ENCODE measurements around the gene ENC1. TPM values are rescaled to one million over a fixed set of nuclear protein-coding genes. Genes with fewer than 3 reads are reported as not detected.

Gene ENC1
- polyA plus RNA-seq, 1 of the 3 experiments (the other 2 are of a cell fraction): 20.3 TPM

GRCh38 chr5:74596927-74597326, 43.6 kb downstream of the ENC1 start:
- Histone ChIP-seq H4K20me1 (ENCODE audit: insufficient read depth) (no peaks in the 10 kb centered on the region), H3K9me2 (no peaks in the 10 kb centered on the region), H3F3A (replicated peaks; ENCODE audit: insufficient read depth) (peaks cover 5% of the 10 kb centered on the region), H3K79me2 (ENCODE audit: insufficient read depth) (no peaks in the 10 kb centered on the region), H3K9me3 (no peaks in the 10 kb centered on the region), H3K36me3 (replicated peaks in 1 of 2; ENCODE audit: control insufficient read depth in 1 of 2, insufficient read depth in 2 of 2, low read length in 1 of 2) (no peaks in the 10 kb centered on the region), H3K4me1 (ENCODE audit: control insufficient read depth in 1 of 2, insufficient read depth in 2 of 2, low read depth in 1 of 2, low read length in 1 of 2) (peaks cover 0 to 7% of the 10 kb centered on the region in 2 experiments; a peak in 2 of 4 replicates), H2AFZ (ENCODE audit: low read depth) (no peak overlapping the region), H3K4me2 (no peak overlapping the region), H3K4me3 (ENCODE audit: low read depth in 2 of 2, low read length in 1 of 2) (no peak overlapping the region), H3K27ac (ENCODE audit: low read depth in 2 of 2, low read length in 1 of 2) (no peak overlapping the region), H3K27me3 (ENCODE audit: insufficient read depth) (no peaks in the 10 kb centered on the region), H3K9ac (no peak overlapping the region)
- CTCF ChIA-PET: no interaction called here
- POLR2A ChIA-PET: no interaction called here
- no peak for DNase-seq
- TF ChIP-seq FOXJ3 (CRISPR knock-in tag; IDR thresholded peaks at IDR 0.05) (no peak), CHD2 (IDR thresholded peaks at IDR 0.05; ENCODE audit: low read length, partially characterized antibody) (no peak), IRF3 (IDR thresholded peaks at IDR 0.05; ENCODE audit: low read depth, low read length) (no peak), MXI1 (IDR thresholded peaks at IDR 0.05; ENCODE audit: low read depth, low read length) (no peak), ELF1 (IDR thresholded peaks at IDR 0.05) (no peak), PBX3 (IDR thresholded peaks at IDR 0.05) (no peak), GABPA (IDR thresholded peaks at IDR 0.05; ENCODE audit: low read depth) (no peak), TCF12 (IDR thresholded peaks at IDR 0.05) (no peak)
- 77% methylated on average over 6 of the region's 6 CpGs for WGBS (ENCODE audit: low lambda C conversion rate)

- ChIA-PET CTCF (interaction anchor here (0.7 kb wide), 1 partner anchor 288 kb away, joined by 3 read pairs; no protein-coding TSS in a partner anchor), POLR2A (no interaction called here)
- H3K4me2 ChIP-seq: no peak overlapping the region
- no peak overlapping the region for H3K9ac ChIP-seq
- no peak overlapping the region for H3K4me3 ChIP-seq (ENCODE audit: low read depth in 2 of 2, low read length in 1 of 2)
- peaks cover 5% of the 10 kb centered on the region for H3F3A ChIP-seq (replicated peaks; ENCODE audit: insufficient read depth)
- H4K20me1 ChIP-seq (ENCODE audit: insufficient read depth): no peaks in the 10 kb centered on the region
- H3K27me3 ChIP-seq (ENCODE audit: insufficient read depth): no peaks in the 10 kb centered on the region
- H3K9me2 ChIP-seq: no peaks in the 10 kb centered on the region
- WGBS (ENCODE audit: low lambda C conversion rate): 68% methylated on average over 4 of the region's 4 CpGs
- peak overlapping the region in 1 of 2 experiments; percentile 51; a peak in 2 of 4 replicates for H3K27ac ChIP-seq (ENCODE audit: low read depth in 2 of 2, low read length in 1 of 2)
- H3K4me1 ChIP-seq (ENCODE audit: control insufficient read depth in 1 of 2, insufficient read depth in 2 of 2, low read depth in 1 of 2, low read length in 1 of 2): peaks cover 0 to 7% of the 10 kb centered on the region in 2 experiments; a peak in 2 of 4 replicates
- H2AFZ ChIP-seq (ENCODE audit: low read depth): peak overlapping the region; percentile 71; the same call in 1 of the 2 replicates
- H3K79me2 ChIP-seq (ENCODE audit: insufficient read depth): no peaks in the 10 kb centered on the region
- no peaks in the 10 kb centered on the region for H3K36me3 ChIP-seq (replicated peaks in 1 of 2; ENCODE audit: control insufficient read depth in 1 of 2, insufficient read depth in 2 of 2, low read length in 1 of 2)
- H3K9me3 ChIP-seq: no peaks in the 10 kb centered on the region
- no peak for DNase-seq
- TF ChIP-seq JUND (IDR thresholded peaks at IDR 0.05): no peak
- no peak for TF ChIP-seq SIN3A (IDR thresholded peaks at IDR 0.05; ENCODE audit: borderline replicate concordance, low read depth, low read length)
- no peak for TF ChIP-seq REST (IDR thresholded peaks at IDR 0.05; ENCODE audit: low read depth, low read length)
- TF ChIP-seq ZBTB33 (IDR thresholded peaks at IDR 0.05; ENCODE audit: borderline replicate concordance, low read depth): no peak
- TF ChIP-seq USF2 (IDR thresholded peaks at IDR 0.05; ENCODE audit: borderline replicate concordance, low read depth, low read length): no peak
- no peak for TF ChIP-seq ELF1 (IDR thresholded peaks at IDR 0.05)
- TF ChIP-seq POLR2AphosphoS5 (IDR thresholded peaks at IDR 0.05; ENCODE audit: low read depth, low read length): no peak
- no peak for TF ChIP-seq RCOR1 (IDR thresholded peaks at IDR 0.05; ENCODE audit: low read length)
- no peak for TF ChIP-seq EP300 (IDR thresholded peaks at IDR 0.05; ENCODE audit: borderline replicate concordance in 1 of 2, low read depth in 1 of 2, low read length in 1 of 2)
- no peak for TF ChIP-seq EZH2phosphoT487 (IDR thresholded peaks at IDR 0.05; ENCODE audit: borderline replicate concordance, low read depth)
- TF ChIP-seq GABPA (IDR thresholded peaks at IDR 0.05; ENCODE audit: low read depth): no peak
Measured at GRCh38 chr5:74595143-74595925, 45.2 kb downstream of the ENC1 start.
